Forelimb muscle (tissue), 1 donor: ENCODE results near the gene FLRT2. TPM values are rescaled to one million over a fixed set of nuclear protein-coding genes. Genes with fewer than 3 reads are reported as not detected.
A peak's percentile ranks its signal among the peaks of the same experiment; 100 is the strongest.

Experiments
- DNase-seq: peaks from one replicate; pipeline ENCODE4 v3.0.0-alpha.2; 2013; ENCODE audit warnings: low read depth
- polyA plus RNA-seq: library from polyadenylated mRNA; unstranded; fragments of 120-200 nt; gene quantifications from one replicate; pipeline ENCODE4 v1.2.1, GENCODE V29; 2013; ENCODE audit not compliant: insufficient read length

Gene FLRT2
- polyA plus RNA-seq, 1 donor, result 87.7 TPM

DNA sequence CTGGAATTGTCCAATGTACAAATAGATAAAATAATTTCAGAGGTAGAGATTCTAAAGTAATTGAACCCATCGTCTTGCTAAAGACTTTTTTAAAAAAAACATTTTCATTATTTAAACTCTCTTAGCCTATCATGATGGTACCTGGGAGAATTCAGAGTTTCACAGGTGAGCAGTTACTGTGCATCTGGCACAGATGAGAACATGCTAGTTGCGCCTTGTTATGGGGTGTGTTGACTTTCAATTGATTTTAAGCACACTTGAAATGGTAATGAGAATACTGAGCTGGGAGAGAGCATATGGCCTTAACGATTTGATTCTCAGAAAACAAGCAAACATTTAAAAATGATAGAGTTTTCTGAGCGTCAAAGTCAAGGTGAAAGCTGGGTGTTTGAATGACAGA is 66.6 kb downstream of the FLRT2 start:
- DNase-seq, result no peak

DNA sequence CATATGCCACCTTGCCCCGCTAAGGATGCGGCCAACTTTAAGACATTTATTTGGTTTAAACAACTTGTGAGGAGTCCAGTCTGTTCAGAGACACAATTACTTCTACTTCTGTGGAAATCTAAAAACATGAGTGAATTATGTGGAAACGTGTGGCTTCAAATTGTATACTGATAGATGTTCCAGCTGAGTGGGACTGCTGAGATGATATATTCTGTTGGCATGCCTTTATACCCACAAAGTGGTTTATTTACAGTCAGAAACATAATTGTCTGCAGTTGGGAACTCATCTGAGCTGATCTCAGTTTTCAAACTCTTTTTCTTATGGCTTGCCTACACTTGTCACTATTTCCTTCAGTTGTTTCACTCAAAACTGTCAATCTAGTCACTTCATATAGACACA is 67.8 kb downstream of the FLRT2 start:
- DNase-seq, result no peak

DNA sequence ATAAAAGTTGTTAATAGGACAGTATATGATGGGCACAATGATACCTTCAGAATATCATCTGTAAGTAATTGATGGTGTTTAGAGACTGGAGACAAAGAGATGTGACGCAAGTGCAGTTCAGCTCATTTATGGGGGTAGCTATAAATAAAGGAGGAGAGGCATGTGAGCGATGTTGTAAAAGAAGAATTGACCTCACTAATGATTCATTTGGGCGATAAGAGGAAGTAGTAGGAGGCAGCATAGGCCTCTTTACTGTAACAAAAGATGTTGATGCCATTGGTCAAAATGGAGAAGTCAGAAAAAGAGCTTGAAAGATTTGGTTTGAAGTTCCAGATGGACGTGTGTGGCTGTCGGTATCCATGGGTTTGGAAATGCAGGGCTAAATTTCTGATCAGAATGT is 70.0 kb downstream of the FLRT2 start:
- no peak for DNase-seq

DNA sequence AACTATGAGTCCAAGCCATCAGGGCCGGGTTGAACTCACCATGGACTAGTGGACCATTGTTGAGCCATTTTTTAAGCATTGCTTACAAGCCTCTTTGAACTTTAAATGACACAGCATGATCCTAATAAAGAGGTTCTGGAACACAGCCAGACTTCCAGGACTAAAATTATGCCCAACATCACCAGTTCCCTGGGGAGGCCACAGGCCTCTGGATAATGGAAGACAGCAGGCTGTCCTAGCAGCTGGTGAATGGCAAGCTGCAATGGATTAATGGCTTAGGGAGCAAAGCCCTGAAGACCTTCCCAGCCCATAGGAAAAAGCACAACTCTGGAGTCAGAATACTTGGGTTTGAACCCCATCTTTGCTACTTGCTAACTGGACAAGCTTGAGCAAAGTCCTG is 71.3 kb downstream of the FLRT2 start:
- no peak for DNase-seq

DNA sequence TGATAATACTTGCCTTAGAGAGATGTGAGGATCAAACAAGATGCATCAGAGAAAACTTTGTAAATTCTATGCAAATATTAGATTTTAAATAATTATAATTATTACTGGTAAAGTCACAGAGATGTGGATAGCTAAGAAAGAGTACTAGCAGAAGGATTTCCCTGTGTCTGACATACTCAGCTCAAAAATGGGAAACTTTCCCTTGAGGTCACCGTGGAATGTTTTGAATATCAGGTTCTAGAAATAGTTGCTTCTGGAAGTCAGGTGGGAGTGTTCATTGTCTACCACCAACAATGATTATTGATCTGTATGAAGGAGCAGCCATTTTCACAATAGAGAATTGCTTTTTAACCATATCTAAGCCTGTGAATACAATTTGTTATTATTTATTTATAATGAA is 71.7 kb downstream of the FLRT2 start:
- DNase-seq, result no peak

DNA sequence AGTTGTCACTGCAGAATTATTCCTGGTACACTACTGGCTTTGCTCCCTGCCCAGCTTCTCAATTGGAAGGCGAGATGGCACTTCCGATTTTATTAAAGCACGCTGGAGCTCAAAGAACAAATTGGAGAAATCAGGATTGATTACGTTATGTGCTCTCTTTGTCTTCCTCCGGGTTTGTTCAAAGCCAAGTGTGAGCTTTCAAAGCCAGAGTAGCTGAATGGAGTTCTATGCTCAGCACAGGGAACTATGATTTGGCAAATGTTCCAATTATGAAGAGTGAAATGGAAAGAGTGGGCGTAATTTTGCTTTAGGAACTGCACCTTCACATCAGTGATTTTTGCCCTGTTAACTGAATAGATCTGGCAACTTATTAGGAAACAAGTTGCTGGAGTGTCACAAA is 72.4 kb downstream of the FLRT2 start:
- DNase-seq, result no peak

DNA sequence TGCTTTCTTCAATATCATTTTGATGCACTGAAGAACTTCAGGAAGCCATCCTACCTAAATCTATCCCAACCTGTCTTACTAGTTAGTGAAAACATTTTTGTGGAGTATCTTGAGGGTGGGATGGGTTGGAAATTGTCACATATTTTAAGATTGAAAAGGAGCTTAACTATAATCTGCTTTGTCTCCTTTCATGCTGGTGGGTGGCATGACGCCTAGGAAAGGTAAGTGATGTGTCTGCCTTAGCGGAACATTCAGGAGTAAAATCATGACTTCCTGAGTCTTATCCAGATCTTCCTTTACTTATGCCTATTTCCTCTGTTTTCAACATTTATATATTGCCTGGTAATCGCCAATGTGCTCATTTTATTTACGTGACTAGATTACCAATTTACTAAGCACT is 74.1 kb downstream of the FLRT2 start:
- no peak for DNase-seq

DNA sequence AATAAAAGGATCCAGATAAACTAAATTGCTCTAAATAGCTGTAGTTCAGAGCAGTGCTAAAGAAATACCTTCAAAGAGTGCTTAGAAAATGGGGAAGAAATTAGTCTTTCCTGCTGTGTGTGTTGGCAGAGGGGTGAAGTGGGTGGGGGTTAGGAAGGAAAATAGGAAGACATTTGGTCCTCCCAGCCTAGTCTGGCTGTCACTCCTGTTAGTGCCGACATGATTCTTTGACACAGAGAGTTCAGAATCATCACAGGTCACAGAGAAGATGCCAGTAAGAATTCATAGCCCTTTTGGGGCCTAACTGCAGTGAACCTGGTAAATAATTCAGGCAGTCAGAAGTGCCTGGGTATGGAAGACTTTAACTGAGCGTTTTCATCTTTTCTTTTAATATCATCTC is 74.8 kb downstream of the FLRT2 start:
- no peak for DNase-seq

DNA sequence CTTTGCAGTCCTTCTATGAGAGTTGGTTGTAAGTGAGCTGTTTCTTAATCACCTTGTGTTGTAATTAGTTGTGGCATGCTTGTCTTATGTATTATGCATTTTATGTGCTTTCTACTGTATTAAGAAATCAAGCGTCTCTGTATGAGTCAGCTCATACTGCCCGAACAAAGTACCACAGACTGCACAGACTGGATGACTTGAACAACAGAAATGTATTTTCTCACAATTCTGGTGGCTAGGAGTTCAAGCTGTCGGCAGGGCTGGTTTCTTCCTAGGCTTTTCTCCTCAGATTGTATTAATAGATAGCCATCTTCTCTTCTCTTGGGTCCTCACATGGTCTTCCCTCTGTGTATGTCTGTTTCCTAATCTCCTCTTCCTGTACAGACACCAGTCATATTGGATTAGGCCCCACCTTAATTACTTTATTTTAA is 77.7 kb downstream of the FLRT2 start:
- DNase-seq, result no peak

DNA sequence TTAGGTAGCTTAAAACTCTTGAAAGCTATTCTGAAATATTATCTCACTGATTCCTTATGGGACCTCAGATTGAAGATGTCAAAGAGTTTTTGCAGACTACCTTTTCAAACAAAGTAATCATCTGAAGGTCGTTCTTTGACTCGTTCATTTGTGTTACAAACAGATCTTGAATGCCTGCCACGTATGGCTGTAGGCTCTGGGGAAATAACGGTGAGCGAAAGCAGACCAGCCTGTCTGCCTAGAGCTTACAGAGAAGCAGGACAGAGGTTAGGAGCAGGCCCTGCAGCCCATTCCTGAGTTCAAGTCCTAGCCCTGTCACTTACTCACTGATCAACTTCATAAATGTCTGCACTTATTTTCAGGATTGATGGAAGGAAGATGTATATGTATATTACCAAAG is 83.6 kb downstream of the FLRT2 start:
- no peak for DNase-seq

DNA sequence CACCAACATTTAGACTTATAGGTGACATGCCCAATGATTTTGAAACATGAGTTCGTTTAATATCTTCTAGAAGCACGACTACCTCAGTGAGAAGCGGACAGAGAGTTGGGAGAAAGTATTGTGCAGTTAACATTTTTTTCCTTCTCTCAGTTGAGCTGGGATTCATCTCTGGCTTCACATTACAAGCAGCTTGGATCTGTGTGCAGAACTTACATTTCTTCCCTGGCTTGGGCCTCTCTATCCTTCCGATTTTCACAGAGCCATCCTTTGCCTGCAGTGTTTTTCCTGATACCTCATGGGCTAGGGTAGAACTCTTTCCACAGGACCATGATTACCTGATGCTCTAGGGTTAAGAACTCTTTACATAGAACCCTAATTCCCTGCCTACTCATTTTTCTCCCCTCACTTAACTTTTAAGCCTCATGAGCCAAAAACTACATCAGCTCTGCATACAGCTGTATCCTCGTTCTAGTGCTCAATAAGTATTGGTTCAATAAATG is 86.5 kb downstream of the FLRT2 start:
- peak; percentile 54 for DNase-seq

DNA sequence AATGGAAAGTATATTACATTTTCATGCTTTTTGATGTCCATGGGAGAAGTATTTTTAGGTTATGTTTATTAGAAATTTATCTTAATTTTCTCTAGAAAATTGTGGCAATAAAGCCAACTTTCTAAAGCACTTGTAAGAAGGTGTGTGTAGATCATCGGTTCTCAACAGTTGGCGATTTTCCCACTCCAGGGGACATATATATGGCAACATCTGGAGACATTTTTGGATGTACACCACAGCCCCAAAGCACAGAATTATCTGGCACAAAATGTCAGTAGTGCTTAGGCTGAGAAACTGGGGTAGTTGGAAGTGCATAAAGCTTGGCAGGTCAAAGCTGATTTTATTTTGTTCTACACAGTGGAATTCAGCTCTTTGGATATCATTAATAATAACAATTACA is 86.9 kb downstream of the FLRT2 start:
- no peak for DNase-seq

DNA sequence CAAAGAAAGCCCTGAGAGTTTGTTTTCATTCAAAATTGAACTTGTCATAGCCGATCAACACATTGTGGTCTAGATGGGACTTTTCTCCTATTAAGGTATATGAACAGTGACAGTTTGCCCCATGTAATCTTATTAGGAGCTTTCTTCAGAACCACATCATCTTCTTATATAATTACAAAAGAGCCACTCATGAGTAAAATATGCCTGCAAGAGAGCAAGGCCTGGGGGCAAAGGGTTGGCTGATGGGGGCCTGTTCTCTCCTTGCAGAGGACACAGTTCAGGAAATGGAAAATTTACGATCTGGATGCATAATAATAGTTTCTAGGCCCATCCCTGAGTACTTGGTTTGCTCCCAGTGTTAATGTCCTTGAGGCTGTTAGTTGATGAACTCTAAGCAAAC is 87.8 kb downstream of the FLRT2 start:
- no peak for DNase-seq

DNA sequence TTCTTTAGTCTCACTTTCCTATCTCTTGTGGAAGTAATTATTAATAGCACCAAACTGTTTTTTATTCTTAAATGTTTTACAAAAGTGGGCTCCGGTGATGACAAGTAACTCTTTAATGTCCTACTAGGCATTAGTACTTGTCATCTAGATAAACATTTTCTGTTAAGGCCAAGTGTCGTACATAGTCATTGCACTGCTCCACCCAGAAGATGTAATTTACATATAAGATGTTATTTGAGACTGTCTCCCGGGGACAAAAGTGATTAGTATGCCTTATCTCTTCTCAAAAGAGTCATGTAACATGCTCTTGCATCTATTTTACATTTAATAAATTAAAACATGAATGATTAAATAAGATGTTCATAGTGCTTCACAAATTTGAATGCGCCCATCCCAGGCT is 88.4 kb downstream of the FLRT2 start:
- DNase-seq, result no peak

DNA sequence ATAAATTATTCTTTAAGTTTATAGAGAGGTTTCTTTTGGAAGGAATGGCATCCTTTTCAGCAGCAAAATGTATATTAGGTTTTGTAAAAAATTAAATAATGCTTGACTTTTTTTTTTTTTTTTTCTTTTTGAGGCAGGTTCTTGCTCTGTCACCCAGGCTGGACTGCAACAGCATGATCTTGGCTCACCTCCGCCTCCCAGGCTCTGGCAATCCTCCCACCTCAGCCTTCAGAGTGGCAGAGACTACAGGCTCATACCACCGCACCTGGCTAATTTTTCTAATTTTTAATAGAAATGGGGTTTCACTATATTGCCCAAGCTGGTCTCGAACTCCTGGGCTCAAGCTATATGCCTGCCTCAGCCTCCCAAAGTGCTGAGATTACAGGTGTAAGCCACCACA is 89.0 kb downstream of the FLRT2 start:
- no peak for DNase-seq

DNA sequence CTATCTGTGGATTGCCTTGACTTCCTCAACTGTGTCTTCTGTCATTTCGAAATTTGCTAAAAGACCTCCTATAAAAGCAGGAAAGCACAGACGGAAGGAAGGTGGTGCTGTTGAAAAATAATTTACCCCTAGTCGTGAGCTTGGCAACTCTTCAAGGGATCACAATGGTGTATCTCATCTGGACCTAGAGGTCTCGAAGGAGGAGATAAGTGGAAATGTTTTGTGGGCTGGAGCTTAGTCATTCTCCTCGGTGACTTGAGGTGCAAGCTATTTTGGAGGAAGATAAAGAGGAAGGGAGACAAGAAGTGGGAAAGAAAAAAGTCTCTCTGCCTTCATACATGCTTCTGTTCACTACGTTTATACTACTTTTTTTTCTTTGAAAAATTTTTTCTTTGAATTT is 89.9 kb downstream of the FLRT2 start:
- no peak for DNase-seq

DNA sequence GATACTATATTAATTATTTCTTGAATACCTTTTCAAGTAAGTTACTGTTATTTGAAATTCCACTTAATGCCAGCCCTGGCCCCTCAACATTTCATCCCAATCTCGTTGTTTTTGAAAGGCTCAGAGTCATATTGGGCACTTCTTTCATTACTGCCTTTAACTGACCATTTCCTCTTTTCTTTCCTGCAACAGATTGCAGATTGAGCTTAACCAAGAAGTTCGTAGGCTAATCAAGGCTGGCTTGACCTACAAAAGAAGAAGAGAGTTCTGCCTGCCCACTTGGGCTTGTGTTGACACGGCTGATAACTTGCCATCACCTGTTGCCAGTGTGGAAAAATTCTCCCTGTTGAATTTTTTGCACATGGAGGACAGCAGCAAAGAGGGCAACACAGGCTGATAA is 91.0 kb downstream of the FLRT2 start:
- no peak for DNase-seq

DNA sequence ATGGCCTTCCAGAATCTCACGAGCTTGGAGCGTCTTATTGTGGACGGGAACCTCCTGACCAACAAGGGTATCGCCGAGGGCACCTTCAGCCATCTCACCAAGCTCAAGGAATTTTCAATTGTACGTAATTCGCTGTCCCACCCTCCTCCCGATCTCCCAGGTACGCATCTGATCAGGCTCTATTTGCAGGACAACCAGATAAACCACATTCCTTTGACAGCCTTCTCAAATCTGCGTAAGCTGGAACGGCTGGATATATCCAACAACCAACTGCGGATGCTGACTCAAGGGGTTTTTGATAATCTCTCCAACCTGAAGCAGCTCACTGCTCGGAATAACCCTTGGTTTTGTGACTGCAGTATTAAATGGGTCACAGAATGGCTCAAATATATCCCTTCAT is 92.2 kb downstream of the FLRT2 start:
- DNase-seq, result no peak

DNA sequence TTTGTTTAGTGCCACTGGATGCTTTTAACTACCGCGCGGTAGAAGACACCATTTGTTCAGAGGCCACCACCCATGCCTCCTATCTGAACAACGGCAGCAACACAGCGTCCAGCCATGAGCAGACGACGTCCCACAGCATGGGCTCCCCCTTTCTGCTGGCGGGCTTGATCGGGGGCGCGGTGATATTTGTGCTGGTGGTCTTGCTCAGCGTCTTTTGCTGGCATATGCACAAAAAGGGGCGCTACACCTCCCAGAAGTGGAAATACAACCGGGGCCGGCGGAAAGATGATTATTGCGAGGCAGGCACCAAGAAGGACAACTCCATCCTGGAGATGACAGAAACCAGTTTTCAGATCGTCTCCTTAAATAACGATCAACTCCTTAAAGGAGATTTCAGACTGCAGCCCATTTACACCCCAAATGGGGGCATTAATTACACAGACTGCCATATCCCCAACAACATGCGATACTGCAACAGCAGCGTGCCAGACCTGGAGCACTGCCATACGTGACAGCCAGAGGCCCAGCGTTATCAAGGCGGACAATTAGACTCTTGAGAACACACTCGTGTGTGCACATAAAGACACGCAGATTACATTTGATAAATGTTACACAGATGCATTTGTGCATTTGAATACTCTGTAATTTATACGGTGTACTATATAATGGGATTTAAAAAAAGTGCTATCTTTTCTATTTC is 93.2 kb downstream of the FLRT2 start:
- DNase-seq, result no peak

DNA sequence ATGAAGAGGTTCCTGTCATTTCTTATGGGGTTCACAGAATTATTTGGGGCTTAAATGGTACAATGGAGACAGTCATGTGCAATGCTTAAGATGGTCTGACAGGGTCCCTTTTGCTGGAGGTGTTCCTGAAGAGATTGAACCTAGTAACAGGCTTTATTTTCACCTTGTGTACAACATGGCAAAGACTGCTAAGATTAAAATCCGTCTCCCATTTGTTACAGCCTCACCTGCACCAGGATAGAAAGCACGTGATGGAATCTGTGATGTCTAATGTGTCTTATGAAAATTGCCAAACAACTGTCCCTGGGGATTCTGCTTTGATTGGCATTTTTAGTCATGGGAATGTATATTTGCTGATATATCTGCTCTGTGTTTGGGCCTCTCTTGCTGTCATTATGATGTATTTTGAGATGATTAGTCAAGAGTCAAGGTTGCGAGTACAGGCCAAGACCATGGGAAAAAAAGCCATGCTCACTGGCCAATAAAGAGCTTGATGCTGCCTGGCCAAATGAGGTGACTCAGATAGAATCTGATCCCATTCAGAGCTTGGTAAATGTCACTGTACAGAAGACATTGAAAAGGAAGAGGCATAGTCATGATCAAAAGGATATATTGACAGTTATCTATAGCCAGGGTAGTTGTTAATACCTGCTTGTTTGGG is 96.1 kb downstream of the FLRT2 start:
- no peak for DNase-seq

DNA sequence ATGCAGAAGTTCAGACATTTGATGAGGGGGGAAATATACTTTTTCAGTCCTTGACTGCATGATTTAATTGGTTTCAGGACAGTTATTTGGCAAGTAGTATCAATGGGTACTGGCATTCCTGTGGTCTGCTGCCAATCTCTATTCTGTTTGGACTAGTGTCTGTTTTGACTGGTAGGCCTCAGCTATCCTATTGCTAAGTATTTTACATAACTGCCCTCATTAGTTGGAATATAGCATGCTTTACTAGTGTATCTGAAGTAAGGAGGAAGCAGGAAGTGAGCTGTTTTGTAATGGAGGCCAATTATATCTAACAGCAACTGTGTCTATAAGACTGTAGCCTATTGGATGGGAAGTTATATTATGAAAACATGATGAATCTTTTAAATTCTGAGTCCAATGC is 104.3 kb downstream of the FLRT2 start:
- DNase-seq, result no peak

DNA sequence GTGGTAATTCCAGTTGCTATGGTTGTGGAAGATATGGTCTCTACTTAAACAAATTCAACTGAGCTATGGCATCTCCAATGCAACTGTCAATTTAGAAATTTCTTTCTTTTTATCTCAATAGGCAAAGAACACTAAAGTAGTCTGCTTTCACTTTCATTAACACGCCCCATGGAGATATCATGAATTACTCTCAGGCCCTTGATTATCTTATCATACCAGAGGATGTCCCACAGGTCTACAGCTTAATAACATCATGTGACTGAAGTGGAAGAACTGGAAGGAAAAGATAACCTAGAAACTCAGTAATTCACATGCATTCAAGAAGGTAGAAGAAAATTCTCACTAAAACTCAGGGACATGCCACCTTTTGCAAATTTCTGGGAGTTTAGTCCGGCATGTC is 114.3 kb downstream of the FLRT2 start:
- no peak for DNase-seq

DNA sequence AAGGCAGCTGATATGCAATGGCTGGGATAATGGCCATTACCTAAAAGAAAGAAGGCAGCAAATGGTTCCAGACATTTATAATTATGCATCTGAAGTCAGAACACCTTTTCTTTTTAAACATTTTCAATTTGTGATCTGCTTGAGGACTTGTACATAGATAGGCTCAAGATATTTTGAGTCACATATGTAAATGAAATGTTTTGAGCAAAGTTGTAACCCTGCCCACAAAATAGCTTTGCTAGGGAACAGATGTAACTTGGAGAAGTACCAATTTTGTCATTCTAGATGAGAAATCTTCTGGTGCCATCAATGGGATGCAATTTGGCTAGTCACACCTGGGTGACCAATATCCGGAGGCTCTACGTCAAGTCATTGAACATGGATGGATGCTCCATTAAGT is 123.1 kb downstream of the FLRT2 start:
- DNase-seq, result no peak
